GM23248 (cell line): ENCODE measurements around the gene LUZP1. TPM values are rescaled to one million over a fixed set of nuclear protein-coding genes. Genes with fewer than 3 reads are reported as not detected.

Experiments
- DNase-seq: peaks from one replicate; pipeline ENCODE4 v3.0.0-alpha.2; 2015
- H2AFZ ChIP-seq: fragments of 200-600 bp; sonication (generic); 2 replicates; pipeline ENCODE4 v1.6.1; 2016; ENCODE audit warnings: antibody characterized with exemption
- H3F3A ChIP-seq: fragments of 200-600 bp; sonication (generic); 2 replicates; pipeline ENCODE4 v1.6.1; 2016; ENCODE audit warnings: mild to moderate bottlenecking, antibody characterized with exemption, mixed run types; ENCODE audit not compliant: insufficient read depth
- H3K27ac ChIP-seq: fragments of 200-600 bp; sonication (generic); 2 replicates; pipeline ENCODE4 v1.5.1; 2016; ENCODE audit warnings: mild to moderate bottlenecking
- H3K27me3 ChIP-seq: fragments of 200-600 bp; sonication (generic); replicated peaks from 2 replicates; pipeline ENCODE4 v1.6.1; 2016; ENCODE audit warnings: mild to moderate bottlenecking; ENCODE audit not compliant: insufficient read depth
- H3K36me3 ChIP-seq: fragments of 200-600 bp; sonication (generic); 2 replicates; pipeline ENCODE4 v1.6.1; 2016; ENCODE audit warnings: low read depth, mild to moderate bottlenecking
- H3K4me1 ChIP-seq: fragments of 200-600 bp; sonication (generic); 2 replicates; pipeline ENCODE4 v1.6.1; 2016; ENCODE audit warnings: mild to moderate bottlenecking; ENCODE audit not compliant: insufficient read depth
- H3K4me2 ChIP-seq: fragments of 200-600 bp; sonication (generic); one replicate; pipeline ENCODE4 v1.6.1; 2016; ENCODE audit warnings: mild to moderate bottlenecking; ENCODE audit not compliant: unreplicated experiment
- H3K4me3 ChIP-seq: fragments of 200-600 bp; sonication (generic); 2 replicates; pipeline ENCODE4 v1.5.1; 2016; ENCODE audit warnings: mild to moderate bottlenecking
- H3K79me2 ChIP-seq: fragments of 200-600 bp; sonication (generic); 2 replicates; pipeline ENCODE4 v1.6.1; 2016; ENCODE audit warnings: mild to moderate bottlenecking; ENCODE audit not compliant: insufficient read depth
- H3K9ac ChIP-seq: fragments of 200-600 bp; sonication (generic); 2 replicates; pipeline ENCODE4 v1.6.1; 2016; ENCODE audit warnings: mild to moderate bottlenecking
- H3K9me2 ChIP-seq: fragments of 200-600 bp; sonication (generic); 2 replicates; pipeline ENCODE4 v1.6.1; 2016; ENCODE audit warnings: mixed run types, mild to moderate bottlenecking, moderate library complexity; ENCODE audit not compliant: insufficient read depth
- H3K9me3 ChIP-seq: fragments of 200-600 bp; sonication (generic); one replicate; pipeline ENCODE4 v1.6.1; 2017; ENCODE audit warnings: low read depth
- H4K20me1 ChIP-seq: fragments of 200-600 bp; sonication (generic); 2 replicates; pipeline ENCODE4 v1.6.0; 2016; ENCODE audit not compliant: insufficient read depth
- EZH2 ChIP-seq: fragments of 200-600 bp; sonication (generic); IDR thresholded peaks from 2 replicates; pipeline ENCODE4 v1.6.1; 2018; ENCODE audit warnings: antibody characterized with exemption, mild to moderate bottlenecking; ENCODE audit not compliant: insufficient read depth, poor library complexity, severe bottlenecking
- EZH2phosphoT487 ChIP-seq: fragments of 200-600 bp; sonication (generic); IDR thresholded peaks from 2 replicates; pipeline ENCODE4 v1.6.1; 2018; ENCODE audit warnings: antibody characterized with exemption, moderate library complexity, mild to moderate bottlenecking, low read depth; ENCODE audit not compliant: insufficient read depth
- WGBS, 2 experiments: methylation state at CpG; one replicate each; pipeline ENCODE4 v1.1.6; 2015 to 2017; ENCODE audit warnings: low lambda C conversion rate in 2 of 2, low coverage in 1 of 2; ENCODE audit errors: missing lambda C conversion rate in 2 of 2; 5-methylcytosine and 5-hydroxymethylcytosine counted together
- in situ Hi-C: fragments of 300-500 bp; cut with MboI; formaldehyde crosslinking; loops from 2 replicates; pipeline ENCODE4 v1.15.0; 2020
- polyA plus RNA-seq: library from polyadenylated mRNA; unstranded; fragments of >200 nt; fragmentation: Nextera tagmentation; extraction: Ambion mirVana; gene quantifications from 2 replicates; pipeline ENCODE4 v1.2.1, GENCODE V29; 2016
- total RNA-seq: library from RNA; depleted of rRNA; stranded (reverse); fragments of >200 nt; shearing (Covaris generic); gene quantifications from 2 replicates; pipeline ENCODE4 v1.2.3, GENCODE V29; 2014

Gene LUZP1
- total and polyA plus RNA-seq, 2 experiments from 2014 or later, result 28.1 to 52.2 TPM

DNA sequence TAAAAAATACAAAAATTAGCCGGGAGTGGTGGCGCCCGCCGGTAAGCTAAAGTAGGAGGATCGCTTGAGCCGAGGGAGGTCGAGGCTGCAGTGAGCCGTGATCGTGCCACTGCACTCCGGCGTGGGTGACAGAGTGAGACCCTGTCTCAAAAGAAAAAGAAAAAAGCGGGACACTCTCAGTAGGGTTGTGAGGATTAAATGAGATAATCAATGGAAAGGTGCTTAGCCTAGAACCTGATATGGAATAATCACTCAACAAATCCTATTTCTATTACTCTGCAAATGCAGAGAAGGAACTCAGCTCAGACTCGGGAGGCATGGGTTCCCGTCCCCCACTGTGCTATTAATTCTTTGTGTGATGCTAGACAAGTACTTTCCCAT lies 529 bp upstream of the LUZP1 start:
- Histone ChIP-seq H3K79me2 (peaks cover 37% of the 10 kb centered on the region), H3K9ac (peak overlapping the region; percentile 95), H3K9me3 (no peaks in the 10 kb centered on the region), H2AFZ (peak overlapping the region; percentile 45), H3K36me3 (no peaks in the 10 kb centered on the region), H3K4me2 (peak overlapping the region; percentile 84), H3K9me2 (no peaks in the 10 kb centered on the region), H3K27ac (peak overlapping the region; percentile 94), H3K27me3 (no peaks in the 10 kb centered on the region), H3F3A (peaks cover 37% of the 10 kb centered on the region), H3K4me1 (peaks cover 30% of the 10 kb centered on the region), H4K20me1 (peaks cover 17% of the 10 kb centered on the region), H3K4me3 (peak overlapping the region; percentile 75)
- no peak for DNase-seq
- WGBS, 2 experiments, result 17 to 19% methylated on average over 14 of the region's 14 CpGs
- TF ChIP-seq EZH2, result no peak
- TF ChIP-seq EZH2phosphoT487, result no peak
- in situ Hi-C loops, result no loop called here

DNA sequence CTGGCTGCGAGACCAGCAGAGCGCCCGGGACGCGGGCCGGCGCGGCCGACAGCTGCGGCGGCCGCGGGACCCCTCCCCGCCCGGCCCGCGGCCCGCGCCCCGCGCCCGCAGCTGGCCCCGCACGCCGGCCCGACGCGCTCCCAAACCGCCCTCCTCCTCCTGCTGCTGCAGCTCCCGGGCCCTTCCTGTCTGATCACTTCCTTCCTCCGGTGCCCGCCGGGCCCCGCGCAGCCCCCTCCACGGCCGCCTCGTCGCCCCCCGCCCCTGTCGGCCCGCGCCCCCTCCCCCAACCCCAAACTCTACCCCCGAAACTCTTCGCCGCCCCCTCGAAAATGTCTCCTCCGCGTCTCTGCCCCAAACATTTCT lies 594 bp downstream of the LUZP1 start:
- in situ Hi-C loops, result no loop called here
- TF ChIP-seq EZH2phosphoT487 (no peak), EZH2 (no peak)
- Histone ChIP-seq H3K27ac (peak overlapping the region; percentile 94), H3K9me2 (no peaks in the 10 kb centered on the region), H3K4me2 (peak overlapping the region; percentile 86), H4K20me1 (peaks cover 17% of the 10 kb centered on the region), H2AFZ (no peak overlapping the region), H3K36me3 (no peaks in the 10 kb centered on the region), H3K27me3 (no peaks in the 10 kb centered on the region), H3K9ac (peak overlapping the region; percentile 95), H3K4me3 (peak overlapping the region; percentile 75), H3K9me3 (no peaks in the 10 kb centered on the region), H3K79me2 (peaks cover 48% of the 10 kb centered on the region), H3K4me1 (peaks cover 38% of the 10 kb centered on the region), H3F3A (peaks cover 37% of the 10 kb centered on the region)
- peak; percentile 69 for DNase-seq
- WGBS, 2 experiments, result 0 to 2% methylated on average over 3 to 34 of the region's 49 CpGs

DNA sequence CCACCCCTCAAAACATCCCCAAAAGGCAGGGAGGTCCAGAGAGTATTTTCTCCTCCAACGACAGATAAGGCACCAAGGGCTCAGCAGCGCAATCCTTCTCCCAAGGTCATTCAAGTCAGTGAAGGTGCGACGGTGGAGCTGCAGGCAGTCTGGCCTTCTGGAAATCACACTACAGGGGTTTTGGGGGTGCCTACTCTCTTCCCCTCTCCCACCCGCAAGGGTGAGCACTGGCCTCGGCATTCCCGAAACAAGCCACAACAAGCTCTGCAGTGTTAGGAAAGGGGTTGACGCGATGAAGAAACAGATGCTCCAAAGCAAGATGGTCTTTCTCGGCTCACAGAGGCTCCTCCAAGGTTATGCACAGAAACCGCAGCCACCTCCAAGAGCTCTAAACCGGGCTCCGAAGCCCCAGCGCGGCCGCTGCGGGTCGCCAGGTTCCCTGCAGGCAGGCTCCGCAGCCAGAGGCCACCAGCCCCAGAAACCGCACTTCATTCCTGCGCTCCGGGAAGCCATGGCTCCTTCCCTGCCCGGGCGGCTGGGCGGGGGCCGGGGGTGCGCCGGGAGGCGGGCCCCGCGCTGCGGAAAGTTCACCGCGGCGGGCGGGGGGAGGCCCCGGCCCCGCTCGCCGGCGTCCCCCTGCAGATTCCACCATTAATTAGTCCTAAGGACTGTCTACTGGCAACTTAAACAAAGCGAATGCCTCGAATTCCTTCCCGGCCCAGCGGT lies 1.1 kb downstream of the LUZP1 start:
- Histone ChIP-seq H3K36me3 (no peaks in the 10 kb centered on the region), H3K4me3 (peak overlapping the region; percentile 75), H2AFZ (peak overlapping the region; percentile 39; the same call in 1 of the 2 replicates), H3K4me2 (peak overlapping the region; percentile 86), H3K9ac (peak overlapping the region; percentile 95), H3K9me3 (no peaks in the 10 kb centered on the region), H3F3A (peaks cover 37% of the 10 kb centered on the region), H3K27me3 (no peaks in the 10 kb centered on the region), H3K79me2 (peaks cover 54% of the 10 kb centered on the region), H3K27ac (peak overlapping the region; percentile 94), H3K4me1 (peaks cover 38% of the 10 kb centered on the region), H4K20me1 (peaks cover 17% of the 10 kb centered on the region), H3K9me2 (no peaks in the 10 kb centered on the region)
- peak; percentile 74 for DNase-seq
- WGBS, 2 experiments, result 1 to 4% methylated on average over 38 to 39 of the region's 45 CpGs
- in situ Hi-C loops, result no loop called here
- TF ChIP-seq EZH2 (no peak), EZH2phosphoT487 (no peak)

DNA sequence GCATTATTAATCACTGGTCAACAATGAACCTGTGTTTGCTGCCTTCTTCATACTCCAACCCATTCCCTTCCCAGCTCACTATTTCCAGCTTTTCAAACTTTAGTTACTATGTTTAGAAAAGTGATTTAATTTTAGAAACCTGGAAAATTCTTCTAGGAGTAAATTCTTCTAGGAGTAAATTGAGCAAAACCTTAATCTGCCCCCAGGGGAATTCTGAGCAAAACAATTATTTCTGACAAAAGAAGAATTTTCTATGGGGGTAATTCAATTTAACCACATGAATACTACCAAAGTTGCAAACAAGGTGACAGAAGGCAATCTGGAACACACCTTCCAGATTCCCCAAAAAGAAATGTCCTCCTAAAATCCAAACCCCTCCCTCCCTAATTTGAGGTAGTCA lies 1.8 kb downstream of the LUZP1 start:
- H3K27me3 ChIP-seq, result no peaks in the 10 kb centered on the region
- H3K4me2 ChIP-seq, result peak overlapping the region; percentile 86
- H2AFZ ChIP-seq, result no peak overlapping the region
- H3K36me3 ChIP-seq, result no peaks in the 10 kb centered on the region
- TF ChIP-seq EZH2phosphoT487, result no peak
- no peak for TF ChIP-seq EZH2
- peaks cover 17% of the 10 kb centered on the region for H4K20me1 ChIP-seq
- in situ Hi-C loops, result no loop called here
- peak overlapping the region; percentile 75 for H3K4me3 ChIP-seq
- H3K9me3 ChIP-seq, result no peaks in the 10 kb centered on the region
- H3K9me2 ChIP-seq, result no peaks in the 10 kb centered on the region
- H3K27ac ChIP-seq, result peak overlapping the region; percentile 94
- DNase-seq, result peak; percentile 29
- H3K9ac ChIP-seq, result peak overlapping the region; percentile 95
- peaks cover 38% of the 10 kb centered on the region for H3K4me1 ChIP-seq
- H3K79me2 ChIP-seq, result peaks cover 60% of the 10 kb centered on the region
- H3F3A ChIP-seq, result peaks cover 35% of the 10 kb centered on the region
